AG09319 (cell line): Measurements from ENCODE around the gene ANKRD11.

Experiments
- DNase-seq: peaks from one replicate; pipeline ENCODE4 v3.0.0-alpha.2; 2010; ENCODE audit warnings: low read depth; ENCODE audit errors: extremely low read depth
- CTCF ChIP-seq: IDR thresholded peaks from 2 replicates; pipeline ENCODE4 v1.5.1; 2011; ENCODE audit warnings: low read depth, mild to moderate bottlenecking, inconsistent platforms, low read length, moderate library complexity

Gene ANKRD11

GRCh38 chr16:89233678-89234490 is 256.5 kb downstream of the ANKRD11 start:
- no peak for DNase-seq
- no peak for TF ChIP-seq CTCF

GRCh38 chr16:89232107-89232506 is 258.3 kb downstream of the ANKRD11 start:
- no peak for DNase-seq
- no peak for TF ChIP-seq CTCF

- TF ChIP-seq CTCF, result no peak
- DNase-seq, result no peak
These were observed 260.1 kb downstream of the ANKRD11 start for GRCh38 chr16:89230255-89230654.

- TF ChIP-seq CTCF, result no peak
- no peak for DNase-seq
These were observed 265.7 kb downstream of the ANKRD11 start for GRCh38 chr16:89224665-89225064.

- DNase-seq, result no peak
- no peak for TF ChIP-seq CTCF
These were observed 267.4 kb downstream of the ANKRD11 start for GRCh38 chr16:89222931-89223330.

GRCh38 chr16:89221604-89222003 is 268.8 kb downstream of the ANKRD11 start:
- TF ChIP-seq CTCF, result no peak
- no peak for DNase-seq

- TF ChIP-seq CTCF, result no peak
- no peak for DNase-seq
These were observed 271.0 kb downstream of the ANKRD11 start for GRCh38 chr16:89219365-89219764.
